ENCODE data around the gene SCO2.

- no peak for TF ChIP-seq CTCF (IDR thresholded peaks at IDR 0.05)
- TF ChIP-seq POLR2A (IDR thresholded peaks at IDR 0.05) = no peak
These were observed 22.0 kb upstream of the SCO2 start for GRCh38 chr22:50547263-50547985.

Data from right lobe of liver (tissue), 4 donors.